Measurements from ENCODE around the gene FGD4.

Gene FGD4

GRCh38 chr12:32612658-32613614 is 213.6 kb downstream of the FGD4 start:
- no peak for DNase-seq

- no peak for DNase-seq
Measured at GRCh38 chr12:32615441-32615840, 216.1 kb downstream of the FGD4 start.

- no peak for DNase-seq
Measured at GRCh38 chr12:32617534-32617933, 218.2 kb downstream of the FGD4 start.

GRCh38 chr12:32618115-32618514 is 218.8 kb downstream of the FGD4 start:
- DNase-seq = no peak

GRCh38 chr12:32627976-32628375 is 228.6 kb downstream of the FGD4 start:
- no peak for DNase-seq

- no peak for DNase-seq
Measured at GRCh38 chr12:32641287-32641901, 242.0 kb downstream of the FGD4 start.

GRCh38 chr12:32644431-32644830 is 245.1 kb downstream of the FGD4 start:
- DNase-seq = no peak

GRCh38 chr12:32647275-32647674 is 247.9 kb downstream of the FGD4 start:
- DNase-seq = no peak

GRCh38 chr12:32650508-32650907 is 251.2 kb downstream of the FGD4 start:
- no peak for DNase-seq

GRCh38 chr12:32651151-32651955 is 252.0 kb downstream of the FGD4 start:
- DNase-seq = no peak

GRCh38 chr12:32651956-32652210 is 252.5 kb downstream of the FGD4 start:
- DNase-seq = no peak

- DNase-seq = no peak
Measured at GRCh38 chr12:32659908-32660440, 260.6 kb downstream of the FGD4 start.

GRCh38 chr12:32661706-32662105 is 262.3 kb downstream of the FGD4 start:
- no peak for DNase-seq

- DNase-seq = no peak
Measured at GRCh38 chr12:32662665-32663064, 263.3 kb downstream of the FGD4 start.

- DNase-seq = no peak
Measured at GRCh38 chr12:32666018-32666417, 266.7 kb downstream of the FGD4 start.

GRCh38 chr12:32669584-32669983 is 270.2 kb downstream of the FGD4 start:
- DNase-seq = no peak

GRCh38 chr12:32671930-32672780 is 272.8 kb downstream of the FGD4 start:
- DNase-seq = peak; percentile 81

- peak; percentile 97 for DNase-seq
Measured at GRCh38 chr12:32679091-32679919, 279.9 kb downstream of the FGD4 start, which contains the start of gene DNM1L. Gene DNM1L (plus strand): TSS chr12:32679301. CDS start chr12:32679364, 63 bp downstream.

- DNase-seq = no peak
Measured at GRCh38 chr12:32679920-32680237, 280.5 kb downstream of the FGD4 start.

GRCh38 chr12:32680787-32681186 is 281.4 kb downstream of the FGD4 start:
- no peak for DNase-seq

GRCh38 chr12:32681272-32681671 is 281.9 kb downstream of the FGD4 start:
- no peak for DNase-seq

- no peak for DNase-seq
Measured at GRCh38 chr12:32686340-32686739, 287.0 kb downstream of the FGD4 start.
